ENCODE measurements around the gene CTDP1.

GRCh38 chr18:79718126-79718525, 38.5 kb downstream of the CTDP1 start:
- TF ChIP-seq CTCF (conservative IDR thresholded peaks at IDR 0.05 in 1 of 2, IDR thresholded peaks at IDR 0.05 in 1 of 2; ENCODE audit: extremely low read depth in 1 of 2, insufficient read depth in 1 of 2, low read depth in 1 of 2, low read length in 2 of 2) (no peak), EZH2 (IDR thresholded peaks at IDR 0.05; ENCODE audit: borderline replicate concordance, low read length) (no peak)

Measured in mammary epithelial cell (primary cell).